ENCODE results near the gene OTULINL.
A peak's percentile ranks its signal among the peaks of the same experiment; 100 is the strongest.
"Not testable (repeated sequence)": the region's sequence is repeated elsewhere in the genome, so short reads cannot be mapped to it uniquely, and the experiment has no call there.

Gene OTULINL

DNA sequence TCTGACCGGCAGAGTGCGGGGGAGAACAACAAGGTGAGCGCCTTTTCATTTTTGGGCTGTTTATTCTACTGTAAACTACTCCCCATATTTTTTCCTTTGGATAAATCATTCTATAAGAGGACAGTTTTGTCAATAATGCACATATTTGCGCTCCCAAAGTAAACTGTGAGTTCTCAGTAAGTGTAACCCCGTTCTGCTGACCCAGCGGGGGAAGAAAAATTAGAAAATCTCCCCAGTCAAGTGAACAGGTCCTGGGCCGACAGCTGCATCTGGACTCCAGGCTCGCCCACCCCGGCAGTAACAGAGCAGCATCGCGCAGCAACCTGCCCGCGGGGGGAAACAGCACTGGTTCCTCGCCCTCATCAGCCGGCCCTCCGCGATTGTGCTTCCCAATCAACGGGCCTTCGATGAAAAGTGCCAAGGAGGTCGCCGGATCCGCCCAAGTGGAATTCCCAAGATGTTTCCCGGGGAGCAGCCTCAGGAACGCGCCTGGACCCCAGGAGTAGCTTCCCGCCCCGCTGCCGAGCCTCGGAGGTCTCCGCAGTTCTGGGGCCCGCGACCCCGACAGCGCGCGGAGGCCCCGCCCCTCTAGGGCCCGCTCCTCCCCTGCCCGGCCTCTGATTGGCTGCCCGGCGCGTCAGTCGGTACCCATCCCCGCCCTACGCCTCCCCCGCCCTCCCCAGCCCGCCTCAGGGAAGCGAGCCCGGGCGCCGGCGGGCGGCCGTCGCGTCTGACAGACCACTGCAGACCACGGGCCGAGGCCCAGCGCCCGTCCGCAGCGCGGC lies at the start of gene OTULINL:
TSS of gene OTULINL (plus strand) at position 687 of the 785 bp plus-strand sequence. CDS start 103 bp downstream, outside the sequence.
- no peak for TF ChIP-seq ZNF274 (IDR thresholded peaks at IDR 0.05; ENCODE audit: low read depth, low read length)
- H3K4me3 ChIP-seq (ENCODE audit: low read length): peak within 1 kb of the TSS; percentile 66

DNA sequence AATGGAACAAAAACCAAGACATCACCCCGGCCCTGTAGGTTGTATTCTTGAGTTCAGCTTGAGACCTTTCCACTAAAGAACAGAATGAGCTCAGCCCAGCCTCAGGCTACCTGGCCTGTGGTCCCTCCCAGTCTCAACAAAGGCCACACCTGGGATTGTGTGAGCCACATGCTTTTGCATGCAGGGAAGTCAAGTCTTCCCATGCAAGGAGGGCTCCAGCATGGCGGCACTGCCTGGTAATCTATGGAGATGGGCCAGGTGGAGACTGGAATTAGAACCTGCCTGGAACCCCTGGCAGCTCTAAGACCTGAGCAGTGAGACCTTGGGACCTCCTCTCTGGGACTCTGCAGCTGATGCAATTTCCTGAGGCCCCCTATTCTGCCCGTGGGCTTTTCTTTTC lies 49.4 kb upstream of the OTULINL start:
- no peak overlapping the region for H3K4me3 ChIP-seq (ENCODE audit: low read length)
- no peak for TF ChIP-seq ZNF274 (IDR thresholded peaks at IDR 0.05; ENCODE audit: low read depth, low read length)

DNA sequence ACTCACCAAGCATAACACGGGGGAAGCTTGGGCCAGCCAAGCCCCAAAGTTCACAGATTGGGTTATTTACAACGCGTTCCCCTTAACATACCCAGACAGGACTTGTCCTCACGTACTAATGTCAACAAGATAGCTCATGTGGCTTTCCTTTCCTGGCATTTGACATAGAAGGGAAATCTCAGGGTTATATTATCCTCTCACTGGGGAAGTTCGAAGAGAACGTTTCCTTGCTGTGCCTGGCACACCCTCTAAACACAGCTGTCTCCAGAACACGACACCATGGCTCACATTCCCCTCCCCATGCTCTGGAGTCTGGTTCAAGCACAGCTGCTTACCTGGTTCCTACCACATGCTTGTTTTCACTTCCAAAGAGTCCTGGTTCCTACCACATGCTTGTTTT lies 46.8 kb upstream of the OTULINL start:
- no peak overlapping the region for H3K4me3 ChIP-seq (ENCODE audit: low read length)

DNA sequence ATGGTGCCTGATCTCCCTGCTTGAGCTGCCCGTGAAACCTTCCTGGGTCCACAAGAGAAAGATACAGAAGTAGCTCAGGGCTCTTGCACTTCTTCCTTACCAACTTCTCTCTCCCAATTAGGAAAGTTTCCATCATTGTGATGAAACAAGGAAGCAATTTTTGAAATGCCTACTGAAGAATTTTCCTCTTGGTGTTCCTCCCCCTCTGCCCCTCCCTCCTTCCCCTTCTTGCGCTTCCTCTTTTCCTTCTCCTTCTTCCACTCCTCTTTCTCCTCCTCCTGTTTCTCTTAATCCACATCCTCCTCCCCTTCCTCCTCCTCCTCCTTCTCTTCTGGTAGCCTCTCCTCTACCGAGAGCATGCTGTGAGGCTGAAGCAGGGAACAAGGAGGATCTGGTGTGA lies 36.3 kb upstream of the OTULINL start:
- TF ChIP-seq ZNF274 (IDR thresholded peaks at IDR 0.05; ENCODE audit: low read depth, low read length): no peak
- H3K4me3 ChIP-seq (ENCODE audit: low read length): no peak overlapping the region

More for the DNA sequence above, 46.8 kb upstream of the OTULINL start:
- TF ChIP-seq ZNF274 (IDR thresholded peaks at IDR 0.05; ENCODE audit: low read depth, low read length): no peak

DNA sequence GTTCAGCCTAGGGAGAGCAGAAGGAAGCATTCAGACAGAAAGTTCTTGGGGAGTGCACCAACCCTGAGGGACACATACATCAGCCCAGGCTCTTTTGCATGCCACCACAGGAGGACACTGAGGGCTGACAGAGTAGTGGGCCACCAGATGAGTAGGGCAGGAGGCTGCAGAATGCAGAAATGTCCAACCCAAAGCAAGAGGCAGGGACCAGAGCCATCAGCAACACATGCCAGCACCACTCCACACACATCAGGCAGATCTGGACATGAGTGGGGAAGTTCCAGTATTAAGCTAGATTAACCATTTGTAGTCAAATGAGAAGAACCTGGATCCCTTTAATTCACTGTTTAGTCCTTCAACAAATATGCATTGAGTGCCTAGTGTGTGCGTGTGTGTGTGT lies 35.7 kb upstream of the OTULINL start:
- H3K4me3 ChIP-seq (ENCODE audit: low read length): no peak overlapping the region
- no peak for TF ChIP-seq ZNF274 (IDR thresholded peaks at IDR 0.05; ENCODE audit: low read depth, low read length)

DNA sequence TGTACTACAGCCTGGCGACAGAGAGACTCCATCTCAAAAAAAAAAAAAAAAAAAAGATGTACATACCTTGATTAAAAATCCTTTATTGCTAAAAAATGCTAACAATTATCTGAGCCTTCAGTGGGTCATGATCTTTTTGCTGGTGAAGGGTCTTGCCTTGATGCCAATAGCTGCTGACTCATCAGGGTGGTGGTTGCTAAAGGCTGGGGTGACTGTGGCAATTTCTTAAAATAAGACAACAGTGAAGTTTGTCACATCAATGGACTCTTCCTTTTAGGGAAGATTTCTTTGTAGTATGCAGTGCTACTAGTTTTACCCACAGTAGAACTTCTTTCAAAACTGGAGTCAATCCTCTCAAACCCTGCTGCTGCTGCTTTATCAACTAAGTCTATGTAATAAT lies 33.9 kb upstream of the OTULINL start:
- TF ChIP-seq ZNF274 (IDR thresholded peaks at IDR 0.05; ENCODE audit: low read depth, low read length): no peak
- no peak overlapping the region for H3K4me3 ChIP-seq (ENCODE audit: low read length)

DNA sequence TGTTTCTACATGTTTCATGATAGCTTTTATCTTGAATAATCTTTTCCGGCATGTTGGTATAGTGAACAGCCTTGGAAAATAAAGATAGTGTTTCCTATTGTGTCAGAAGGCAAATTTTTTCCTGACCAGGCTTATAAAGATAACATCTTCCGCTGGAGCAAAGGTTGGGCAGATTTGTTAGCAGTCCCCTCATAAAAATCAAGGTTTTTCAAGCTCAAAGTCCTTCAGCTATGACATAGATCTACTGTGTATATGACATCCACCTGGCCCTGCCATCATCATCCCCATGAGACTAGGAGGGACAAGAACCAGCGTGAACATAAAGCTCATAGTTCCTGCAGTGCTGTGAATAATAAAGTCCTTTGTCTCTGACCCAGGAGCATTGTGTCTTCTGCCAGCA lies 30.4 kb upstream of the OTULINL start:
- no peak overlapping the region for H3K4me3 ChIP-seq (ENCODE audit: low read length)
- TF ChIP-seq ZNF274 (IDR thresholded peaks at IDR 0.05; ENCODE audit: low read depth, low read length): no peak

DNA sequence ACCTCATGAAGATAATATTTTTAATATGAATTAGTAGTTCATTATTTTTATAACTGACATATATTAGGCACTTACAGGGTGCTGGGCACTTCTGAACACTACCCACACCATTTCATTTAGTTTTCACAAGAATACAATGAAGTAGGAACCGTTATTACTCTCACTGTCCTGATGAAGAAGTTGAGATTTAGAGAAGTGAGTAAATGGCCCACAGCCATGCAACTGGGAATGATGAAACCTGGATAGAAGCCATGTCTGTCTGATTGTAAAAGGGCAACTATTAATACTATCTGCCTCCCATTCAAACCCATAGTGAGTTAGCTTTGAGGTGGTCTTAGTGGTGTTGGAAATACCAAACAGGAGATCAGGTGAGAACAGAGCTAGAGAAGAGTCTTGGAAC lies 29.6 kb upstream of the OTULINL start:
- no peak overlapping the region for H3K4me3 ChIP-seq (ENCODE audit: low read length)
- TF ChIP-seq ZNF274 (IDR thresholded peaks at IDR 0.05; ENCODE audit: low read depth, low read length): no peak

DNA sequence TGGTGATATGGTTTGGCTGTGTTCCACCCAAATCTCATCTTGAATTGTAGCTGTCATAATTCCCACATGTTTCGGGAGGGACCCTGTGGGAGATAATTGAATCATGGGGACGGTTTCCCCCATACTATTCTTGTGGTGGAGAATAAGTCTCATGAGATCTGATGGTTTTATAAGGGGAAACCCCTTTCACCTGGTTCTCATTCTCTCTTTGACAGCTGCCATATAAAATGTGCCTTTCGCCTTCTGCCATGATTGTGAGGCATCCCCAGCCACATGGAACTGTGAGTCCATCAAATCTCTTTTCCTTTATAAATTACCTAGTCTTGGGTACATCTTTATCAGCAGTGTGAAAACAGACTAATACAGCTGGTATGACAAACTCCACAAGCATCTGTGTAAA lies 27.3 kb upstream of the OTULINL start:
- not testable (repeated sequence) for H3K4me3 ChIP-seq (ENCODE audit: low read length)

DNA sequence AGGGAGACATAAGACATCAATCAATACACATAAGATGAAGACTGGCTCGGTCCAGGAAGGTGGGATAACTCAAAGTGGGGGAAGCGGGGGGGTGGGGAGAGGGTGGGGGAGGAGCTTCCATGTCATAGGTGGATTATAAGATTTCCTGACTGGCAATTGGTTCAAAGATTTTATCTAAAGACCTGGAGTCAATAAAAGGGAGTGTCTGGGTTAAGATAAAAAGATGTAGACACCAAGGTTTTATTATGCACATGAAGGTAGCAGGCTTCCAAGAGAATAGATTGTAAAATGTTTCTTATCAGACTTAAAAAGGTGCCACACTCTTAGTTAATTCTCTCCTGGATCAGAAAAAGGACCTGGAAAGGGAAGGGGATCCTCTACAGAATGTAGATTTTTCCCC lies 25.6 kb upstream of the OTULINL start:
- no peak for TF ChIP-seq ZNF274 (IDR thresholded peaks at IDR 0.05; ENCODE audit: low read depth, low read length)
- no peak overlapping the region for H3K4me3 ChIP-seq (ENCODE audit: low read length)

DNA sequence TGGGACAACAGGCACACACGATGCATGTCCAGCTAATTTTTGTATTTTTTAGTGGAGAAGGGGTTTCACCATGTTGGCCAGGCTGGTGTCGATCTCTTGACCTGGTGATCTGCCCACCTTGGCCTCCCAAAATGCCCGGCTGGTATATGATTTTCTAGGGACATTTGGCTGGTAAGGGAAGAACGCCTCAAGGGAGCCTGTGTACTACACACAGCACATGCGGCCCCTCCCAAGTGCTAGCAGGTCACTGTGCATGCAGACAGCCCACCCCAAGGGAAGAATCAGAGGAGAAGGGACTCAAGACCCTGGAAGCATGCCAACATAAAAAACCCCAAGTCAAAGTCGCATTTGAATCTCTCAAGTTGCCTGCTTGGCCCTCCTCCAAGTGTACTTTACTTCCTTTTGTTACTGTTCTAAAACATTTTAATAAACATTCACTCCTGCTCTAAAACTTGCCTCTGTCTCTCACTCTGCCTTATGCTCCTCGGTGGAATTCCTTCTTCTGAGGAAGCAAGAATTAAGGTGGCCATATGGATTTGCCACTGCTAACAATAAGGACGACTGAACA lies 24.3 kb upstream of the OTULINL start:
- no peak for TF ChIP-seq ZNF274 (IDR thresholded peaks at IDR 0.05; ENCODE audit: low read depth, low read length)

DNA sequence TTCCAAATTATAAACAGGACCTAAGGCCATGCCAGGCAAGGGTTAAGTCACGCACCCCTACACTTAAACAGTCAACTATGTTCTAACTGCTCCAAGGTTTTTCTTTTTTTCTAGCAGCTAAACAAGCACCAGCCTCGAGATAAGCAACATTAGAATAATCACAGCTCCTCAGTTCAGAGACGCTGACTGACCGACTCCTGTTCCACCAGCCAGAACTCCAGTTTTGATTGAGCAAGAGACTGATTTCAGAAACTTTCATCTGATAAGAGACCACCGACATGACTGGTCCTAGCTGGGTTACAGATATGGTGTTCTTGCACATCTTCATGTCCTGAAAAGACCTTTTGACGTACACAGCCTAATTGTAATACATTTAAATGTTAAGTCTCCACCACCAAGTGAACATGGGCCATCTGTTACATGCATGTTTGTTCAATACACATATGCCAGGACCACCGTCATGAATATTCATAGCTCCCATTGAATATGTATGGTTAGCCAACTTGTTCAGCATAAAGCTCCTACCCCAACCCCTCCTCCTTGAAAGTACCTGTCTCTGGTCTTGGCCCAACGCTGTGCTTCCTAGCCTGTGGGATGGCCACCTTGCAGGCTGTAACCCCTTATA lies 23.7 kb upstream of the OTULINL start:
- no peak overlapping the region for H3K4me3 ChIP-seq (ENCODE audit: low read length)
- no peak for TF ChIP-seq ZNF274 (IDR thresholded peaks at IDR 0.05; ENCODE audit: low read depth, low read length)

More for the DNA sequence above, 24.3 kb upstream of the OTULINL start:
- H3K4me3 ChIP-seq (ENCODE audit: low read length): no peak overlapping the region

DNA sequence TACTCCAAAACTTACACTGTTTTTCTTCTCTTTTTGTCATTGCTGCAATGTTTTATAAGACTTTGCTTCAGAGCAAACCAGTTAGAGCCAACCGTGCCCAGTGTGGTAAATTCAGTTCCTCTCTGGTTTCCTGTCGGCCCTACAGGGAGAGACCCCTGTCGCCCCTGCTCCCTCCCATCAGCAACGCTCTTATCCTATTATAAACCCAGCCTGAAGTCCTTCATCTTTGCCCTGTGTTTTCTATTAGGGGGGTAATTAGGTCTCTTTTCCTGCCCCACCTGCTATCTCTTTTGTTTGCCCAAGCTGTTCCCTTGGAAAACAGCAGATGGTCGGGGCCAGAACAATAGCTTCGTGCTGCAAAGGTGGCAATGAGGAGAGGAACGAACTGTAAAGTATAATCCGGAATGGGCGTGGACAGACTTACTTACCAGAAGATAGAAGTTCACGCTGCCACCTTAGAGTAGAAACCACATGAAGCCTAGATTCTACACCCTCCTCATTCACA lies 21.4 kb upstream of the OTULINL start:
- H3K4me3 ChIP-seq (ENCODE audit: low read length): no peak overlapping the region
- TF ChIP-seq ZNF274 (IDR thresholded peaks at IDR 0.05; ENCODE audit: low read depth, low read length): no peak

DNA sequence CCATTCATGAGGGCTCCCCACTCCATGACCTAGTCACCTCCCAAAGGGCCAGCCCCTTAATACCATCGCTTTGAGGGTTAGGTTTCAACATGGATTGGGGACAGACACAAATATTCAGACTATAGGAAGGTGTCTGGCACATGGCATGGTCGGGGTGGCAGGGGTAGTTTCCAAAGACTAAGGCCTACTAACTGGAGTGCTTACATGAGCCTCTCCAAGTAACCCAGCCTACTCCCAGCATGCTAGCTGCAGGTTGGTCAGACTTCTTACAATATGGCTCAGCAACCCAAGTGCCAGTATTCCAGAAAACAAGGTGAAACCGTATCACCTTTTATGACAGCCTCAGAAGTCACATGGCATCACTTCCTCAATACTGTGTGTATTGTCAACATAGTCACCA lies 19.9 kb upstream of the OTULINL start:
- no peak overlapping the region for H3K4me3 ChIP-seq (ENCODE audit: low read length)
- no peak for TF ChIP-seq ZNF274 (IDR thresholded peaks at IDR 0.05; ENCODE audit: low read depth, low read length)

DNA sequence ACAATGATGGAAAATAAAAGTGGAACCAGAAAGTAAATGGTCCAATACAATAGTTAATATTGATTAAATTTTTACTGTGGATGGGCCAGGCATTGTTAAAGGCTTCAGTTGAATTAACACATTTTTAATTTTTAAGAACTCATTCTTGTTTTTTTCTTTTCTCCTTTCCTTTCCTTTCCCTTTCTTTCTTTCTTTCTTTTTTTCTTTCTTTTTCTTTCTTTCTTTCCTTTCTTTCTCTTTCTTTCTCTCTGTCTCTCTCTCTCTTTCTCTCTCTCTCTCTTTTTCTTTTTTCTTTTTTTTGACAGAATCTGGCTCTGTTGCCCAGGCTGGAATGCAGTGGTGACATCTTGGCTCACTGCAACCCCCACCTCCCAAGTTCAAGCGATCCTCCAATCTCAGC lies 13.3 kb upstream of the OTULINL start:
- TF ChIP-seq ZNF274 (IDR thresholded peaks at IDR 0.05; ENCODE audit: low read depth, low read length): no peak
- H3K4me3 ChIP-seq (ENCODE audit: low read length): no peak overlapping the region

Data from GM08714 (cell line).